Measurements from ENCODE around the gene TUBAL3. TPM values are rescaled to one million over a fixed set of nuclear protein-coding genes. Genes with fewer than 3 reads are reported as not detected.

Gene TUBAL3
- total and polyA plus RNA-seq, 9 of the 15 experiments (the other 6 are each of a cell fraction or from before 2014, with no cell fraction given): 5.5 to 10.1 (median 6.9) TPM

- TF ChIP-seq FOXA3 (CRISPR knock-in tag; conservative IDR thresholded peaks at IDR 0.05 in 1 of 2, IDR thresholded peaks at IDR 0.05 in 1 of 2) (0 out of 4 replicates have a peak, but pooled peaks of 1 of the 2 experiments have one; percentile 29), COPS2 (conservative IDR thresholded peaks at IDR 0.05) (no peak), SREBF2 (CRISPR knock-in tag; IDR thresholded peaks at IDR 0.05) (no peak), NFYB (IDR thresholded peaks at IDR 0.05; ENCODE audit: extremely low read depth, insufficient read length) (peak; percentile 67), ZNF696 (CRISPR knock-in tag; conservative IDR thresholded peaks at IDR 0.05) (no peak), GATAD2A (IDR thresholded peaks at IDR 0.05) (peak; percentile 60; the same call in 1 of the 2 replicates), ZC3H11A (IDR thresholded peaks at IDR 0.05; ENCODE audit: low read depth, low read length) (no peak), PML (IDR thresholded peaks at IDR 0.05; ENCODE audit: low read length) (peak; percentile 47; the same call in 1 of the 2 replicates), ZNF165 (CRISPR knock-in tag; IDR thresholded peaks at IDR 0.05; ENCODE audit: borderline replicate concordance) (no peak), BRD4 (IDR thresholded peaks at IDR 0.05) (0 out of 2 replicates have a peak, but pooled peaks have one; percentile 35), MCM3 (IDR thresholded peaks at IDR 0.05) (no peak), SIX5 (IDR thresholded peaks at IDR 0.05; ENCODE audit: borderline replicate concordance in 1 of 2, insufficient read depth in 1 of 2, low read depth in 1 of 2, low read length in 2 of 2) (no peak), HCFC1 (IDR thresholded peaks at IDR 0.05; ENCODE audit: low read depth, low read length) (peak; percentile 37; the same call in 1 of the 2 replicates), BMI1 (IDR thresholded peaks at IDR 0.05; ENCODE audit: low read length) (peak; percentile 60), MEIS2 (IDR thresholded peaks at IDR 0.05; ENCODE audit: partially characterized antibody) (peak; percentile 24), ADNP (tag; IDR thresholded peaks at IDR 0.05) (no peak), POLR2G (IDR thresholded peaks at IDR 0.05; ENCODE audit: low read depth, low read length) (peak; percentile 90), TGIF2 (CRISPR knock-in tag; IDR thresholded peaks at IDR 0.05) (peak; percentile 75; the same call in 1 of the 2 replicates), PTTG1 (tag; IDR thresholded peaks at IDR 0.05; ENCODE audit: low read depth) (no peak), EHMT2 (IDR thresholded peaks at IDR 0.05) (no peak), E2F6 (IDR thresholded peaks at IDR 0.05; ENCODE audit: borderline replicate concordance in 1 of 2, extremely low read depth in 1 of 2, insufficient read depth in 1 of 2, insufficient read length in 1 of 2, low read depth in 1 of 2, low read length in 1 of 2, poor library complexity in 1 of 2, severe bottlenecking in 1 of 2) (peak in 1 of 2 experiments; percentile 12), ATF7 (IDR thresholded peaks at IDR 0.05) (peak; percentile 46; the same call in 1 of the 2 replicates), PHF8 (IDR thresholded peaks at IDR 0.05; ENCODE audit: borderline replicate concordance, low read length) (peak; percentile 78; the same call in 1 of the 2 replicates), FIP1L1 (IDR thresholded peaks at IDR 0.05; ENCODE audit: low read depth, low read length, poor library complexity, severe bottlenecking) (peak; percentile 46), NCOA4 (IDR thresholded peaks at IDR 0.05; ENCODE audit: partially characterized antibody) (no peak), RBBP5 (IDR thresholded peaks at IDR 0.05; ENCODE audit: borderline replicate concordance, insufficient read depth, low read length, poor library complexity, severe bottlenecking) (peak; percentile 89), RBM25 (IDR thresholded peaks at IDR 0.05; ENCODE audit: low read depth, low read length, severe bottlenecking) (peak; percentile 69), MAX (CRISPR knock-in tag; IDR thresholded peaks at IDR 0.05) (0 out of 2 replicates have a peak, but pooled peaks have one; percentile 18)
These were observed 7.8 kb upstream of the TUBAL3 start, which contains the start of gene NET1 (continued) for GRCh38 chr10:5412277-5412941.

Measured in K562 (cell line).